ENCODE measurements around the gene PGLYRP1. TPM values are rescaled to one million over a fixed set of nuclear protein-coding genes. Genes with fewer than 3 reads are reported as not detected.

Gene PGLYRP1
- not detected in 5 replicates for total RNA-seq (2022; extraction: Qiagen RNA extraction)

GRCh38 chr19:46022431-46023310 lies at the start of gene PGLYRP1:
Gene PGLYRP1, minus strand, starts transcription at chr19:46023053. Its CDS starts 32 bp downstream, at chr19:46023021.

GRCh38 chr19:46040952-46041500 lies 18.2 kb upstream of the PGLYRP1 start, which contains the start of gene IGFL4:
Gene IGFL4, minus strand, starts transcription at chr19:46041002. Its CDS starts 40 bp downstream, at chr19:46040962.

GRCh38 chr19:45994998-45995714 lies 27.7 kb downstream of the PGLYRP1 start, which contains the start of gene CCDC61:
Gene CCDC61, plus strand, starts transcription at chr19:45995467. Its CDS starts 7,552 bp downstream, at chr19:46003019.

GRCh38 chr19:45973553-45974338 lies 49.1 kb downstream of the PGLYRP1 start, which contains the start of gene NOVA2:
Gene NOVA2, minus strand, starts transcription at chr19:45973865. Its CDS starts 514 bp downstream, at chr19:45973351.

Other genes starting within 250 kb of the PGLYRP1 start
- gene DMPK, start 240.6 kb downstream of the PGLYRP1 start, total RNA-seq (2022; extraction: Qiagen RNA extraction) = 37.3 to 58.8 TPM (median 54.3 TPM) in 5 replicates
- gene DMWD, start 230.2 kb downstream of the PGLYRP1 start, total RNA-seq (2022; extraction: Qiagen RNA extraction) = 22.5 to 40.0 TPM (median 39.5 TPM) in 5 replicates
- gene RSPH6A, start 207.7 kb downstream of the PGLYRP1 start, total RNA-seq (2022; extraction: Qiagen RNA extraction) = not detected in 5 replicates
- 57.1 to 81.7 TPM (median 76.6 TPM) in 5 replicates for gene SYMPK, start 159.9 kb downstream of the PGLYRP1 start, total RNA-seq (2022; extraction: Qiagen RNA extraction)
- 0.74 to 1.1 TPM (median 0.83 TPM) in 5 replicates for gene FOXA3, start 158.7 kb downstream of the PGLYRP1 start, total RNA-seq (2022; extraction: Qiagen RNA extraction)
- gene IRF2BP1, start 136.9 kb downstream of the PGLYRP1 start, total RNA-seq (2022; extraction: Qiagen RNA extraction) = 23.0 to 37.6 TPM (median 37.2 TPM) in 5 replicates
- gene MYPOP, start 120.4 kb downstream of the PGLYRP1 start, total RNA-seq (2022; extraction: Qiagen RNA extraction) = 6.0 to 10.7 TPM (median 9.9 TPM) in 5 replicates
- not detected in 5 replicates for gene NANOS2, start 108.3 kb downstream of the PGLYRP1 start, total RNA-seq (2022; extraction: Qiagen RNA extraction)
- 0.12 to 0.19 TPM (median 0.13 TPM) in 5 replicates for gene NOVA2, start 49.2 kb downstream of the PGLYRP1 start, total RNA-seq (2022; extraction: Qiagen RNA extraction)
- gene CCDC61, start 27.6 kb downstream of the PGLYRP1 start, total RNA-seq (2022; extraction: Qiagen RNA extraction) = 4.7 to 6.5 TPM (median 5.4 TPM) in 5 replicates
- 0.33 to 1.0 TPM (median 0.54 TPM) in 5 replicates for gene IGFL4, start 17.9 kb upstream of the PGLYRP1 start, total RNA-seq (2022; extraction: Qiagen RNA extraction)
- gene IGFL3, start 101.6 kb upstream of the PGLYRP1 start, total RNA-seq (2022; extraction: Qiagen RNA extraction) = 0.20 to 0.45 TPM (median 0.31 TPM) in 5 replicates
- gene IGFL2, start 125.2 kb upstream of the PGLYRP1 start, total RNA-seq (2022; extraction: Qiagen RNA extraction) = 0.32 to 1.3 TPM (median 0.74 TPM) in 5 replicates
- 1.9 to 3.2 TPM (median 2.5 TPM) in 5 replicates for gene IGFL1, start 206.7 kb upstream of the PGLYRP1 start, total RNA-seq (2022; extraction: Qiagen RNA extraction)

Data from A549 treated with CORT108297 at 1 μM for 4 hours (cell line).